Pulmonary artery endothelial cell (primary cell): ENCODE data around the gene TSPY2. TPM values are rescaled to one million over a fixed set of nuclear protein-coding genes. Genes with fewer than 3 reads are reported as not detected.
"Not testable (repeated sequence)": the region's sequence is repeated elsewhere in the genome, so short reads cannot be mapped to it uniquely, and the experiment has no call there.

ENCODE experiments used
- DNase-seq: peaks from one replicate; pipeline ENCODE4 v3.0.0-alpha.2; 2011; ENCODE audit warnings: low read depth, low spot score
- total RNA-seq: library from RNA; depleted of rRNA; stranded (reverse); fragments of >200 nt; gene quantifications from 2 replicates; pipeline ENCODE4 v1.2.3, GENCODE V29; 2014

The TSPY2 gene
- not detected in 2 replicates for total RNA-seq

- not testable (repeated sequence) for DNase-seq
Measured at GRCh38 chrY:6245923-6246322, at the start of gene TSPY2. TSS of gene TSPY2 (plus strand) at chrY:6246223. CDS start at chrY:6246269, 46 bp downstream.

GRCh38 chrY:6209565-6209964 lies 36.5 kb upstream of the TSPY2 start:
- DNase-seq = not testable (repeated sequence)

GRCh38 chrY:6217045-6217444 lies 29.0 kb upstream of the TSPY2 start:
- DNase-seq = not testable (repeated sequence)

- not testable (repeated sequence) for DNase-seq
Measured at GRCh38 chrY:6269839-6270238, 23.8 kb downstream of the TSPY2 start.
